GM23338 (cell line): ENCODE results near the gene ADAMTSL2. TPM values are rescaled to one million over a fixed set of nuclear protein-coding genes. Genes with fewer than 3 reads are reported as not detected.

Experiments
- ATAC-seq: fragments of 200-7000 bp; cut with Tn5 transposase; 3 replicates; pipeline ENCODE4 v1.9.1; 2020
- DNase-seq: peaks from one replicate; pipeline ENCODE4 v3.0.0-alpha.2; 2015; ENCODE audit warnings: low spot score
- H2AFZ ChIP-seq: fragments of 200-600 bp; sonication (generic); 2 replicates; pipeline ENCODE4 v1.8.0; 2016; ENCODE audit warnings: antibody characterized with exemption, mild to moderate bottlenecking, moderate library complexity
- H3F3A ChIP-seq: fragments of 200-600 bp; sonication (generic); replicated peaks from 2 replicates; pipeline ENCODE4 v1.8.0; 2017; ENCODE audit warnings: antibody characterized with exemption, mixed run types, low read depth
- H3K27ac ChIP-seq: fragments of 200-600 bp; sonication (generic); 2 replicates; pipeline ENCODE4 v1.6.1; 2016; ENCODE audit warnings: low read depth
- H3K27me3 ChIP-seq: fragments of 200-600 bp; sonication (generic); 2 replicates; pipeline ENCODE4 v1.8.0; 2016; ENCODE audit warnings: mild to moderate bottlenecking, mixed run types, moderate library complexity; ENCODE audit not compliant: insufficient read depth
- H3K36me3 ChIP-seq: fragments of 200-600 bp; sonication (generic); 2 replicates; pipeline ENCODE4 v1.8.0; 2016; ENCODE audit warnings: mild to moderate bottlenecking; ENCODE audit not compliant: insufficient read depth
- H3K4me1 ChIP-seq: fragments of 200-600 bp; sonication (generic); 2 replicates; pipeline ENCODE4 v1.8.0; 2016; ENCODE audit warnings: mild to moderate bottlenecking, moderate library complexity; ENCODE audit not compliant: insufficient read depth
- H3K4me2 ChIP-seq: fragments of 200-600 bp; sonication (generic); 2 replicates; pipeline ENCODE4 v1.7.1; 2017; ENCODE audit warnings: mixed run types
- H3K4me3 ChIP-seq: fragments of 200-600 bp; sonication (generic); 2 replicates; pipeline ENCODE4 v1.6.1; 2016; ENCODE audit warnings: mixed run types
- H3K79me2 ChIP-seq: fragments of 200-600 bp; sonication (generic); replicated peaks from 2 replicates; pipeline ENCODE4 v1.8.0; 2017; ENCODE audit warnings: mild to moderate bottlenecking; ENCODE audit not compliant: insufficient read depth
- H3K9me2 ChIP-seq: fragments of 200-600 bp; sonication (generic); 2 replicates; pipeline ENCODE4 v1.8.0; 2017; ENCODE audit not compliant: insufficient read depth
- H4K20me1 ChIP-seq: fragments of 200-600 bp; sonication (generic); replicated peaks from 2 replicates; pipeline ENCODE4 v1.8.0; 2017; ENCODE audit warnings: mild to moderate bottlenecking; ENCODE audit not compliant: insufficient read depth
- H3K27ac Mint-ChIP-seq: 2 replicates; pipeline ENCODE4 v1.8.0; 2020; ENCODE audit warnings: inconsistent platforms, mild to moderate bottlenecking, moderate library complexity, mixed read lengths
- H3K27me3 Mint-ChIP-seq: 3 replicates; pipeline ENCODE4 v1.8.0; 2022; ENCODE audit warnings: low read depth, mild to moderate bottlenecking, moderate library complexity, mixed read lengths, inconsistent platforms; ENCODE audit not compliant: insufficient read depth, poor library complexity
- H3K36me3 Mint-ChIP-seq: 3 replicates; pipeline ENCODE4 v1.8.0; 2021; ENCODE audit warnings: low read depth, mild to moderate bottlenecking, inconsistent platforms, moderate library complexity, mixed read lengths
- H3K4me1 Mint-ChIP-seq: 3 replicates; pipeline ENCODE4 v1.8.0; 2020; ENCODE audit warnings: mild to moderate bottlenecking, inconsistent platforms, mixed read lengths
- H3K4me3 Mint-ChIP-seq: 3 replicates; pipeline ENCODE4 v1.8.0; 2021; ENCODE audit warnings: moderate library complexity, mild to moderate bottlenecking, inconsistent platforms, mixed read lengths
- H3K9me3 Mint-ChIP-seq: 3 replicates; pipeline ENCODE4 v1.8.0; 2020; ENCODE audit warnings: moderate library complexity, mild to moderate bottlenecking, inconsistent platforms, mixed read lengths
- CREB1 ChIP-seq: fragments of 250-450 bp; sonication (Bioruptor Pico); IDR thresholded peaks from 2 replicates; pipeline ENCODE4 v1.5.0; 2020; ENCODE audit warnings: low read depth, mild to moderate bottlenecking, moderate library complexity
- CTCF ChIP-seq, 2 experiments: fragments of 200-600 bp in 1 of 2; sonication (generic) in 1 of 2; conservative IDR thresholded peaks; 2 replicates each; pipeline versions ENCODE4 v1.5.1 to v1.6.1; 2016 to 2017; ENCODE audit warnings: antibody characterized with exemption in 2 of 2, low read depth in 2 of 2, mild to moderate bottlenecking in 2 of 2, moderate library complexity in 1 of 2
- ETS1 ChIP-seq: IDR thresholded peaks from 2 replicates; pipeline ENCODE4 v1.6.1; 2016; ENCODE audit warnings: antibody characterized with exemption
- EZH2 ChIP-seq: fragments of 200-600 bp; sonication (generic); IDR thresholded peaks from one replicate; pipeline ENCODE4 v1.8.0; 2017; ENCODE audit warnings: antibody characterized with exemption, mild to moderate bottlenecking, low read depth; ENCODE audit not compliant: unreplicated experiment
- EZH2phosphoT487 ChIP-seq: fragments of 200-600 bp; sonication (generic); IDR thresholded peaks from one replicate; pipeline ENCODE4 v1.8.1; 2018; ENCODE audit warnings: antibody characterized with exemption; ENCODE audit not compliant: unreplicated experiment
- JUNB ChIP-seq: IDR thresholded peaks from one replicate; pipeline ENCODE4 v1.6.1; 2016; ENCODE audit warnings: antibody characterized with exemption; ENCODE audit not compliant: unreplicated experiment
- NANOG ChIP-seq: IDR thresholded peaks from 2 replicates; pipeline ENCODE4 v1.6.1; 2016; ENCODE audit warnings: antibody characterized with exemption, borderline replicate concordance
- POLR2AphosphoS5 ChIP-seq: IDR thresholded peaks from 2 replicates; pipeline ENCODE4 v1.6.1; 2016; ENCODE audit warnings: antibody characterized with exemption, low read depth
- REST ChIP-seq: IDR thresholded peaks from one replicate; pipeline ENCODE4 v1.6.1; 2018; ENCODE audit warnings: antibody characterized with exemption; ENCODE audit not compliant: unreplicated experiment
- STAT1 ChIP-seq: IDR thresholded peaks from one replicate; pipeline ENCODE4 v1.6.1; 2016; ENCODE audit warnings: antibody characterized with exemption; ENCODE audit not compliant: unreplicated experiment
- ZNF114 ChIP-seq: fragments of 250-450 bp; sonication (Bioruptor Pico); IDR thresholded peaks from 2 replicates; pipeline ENCODE4 v1.5.0; 2020; ENCODE audit warnings: mild to moderate bottlenecking, moderate library complexity
- ZNF331 ChIP-seq: fragments of 250-450 bp; sonication (Bioruptor Pico); IDR thresholded peaks from 2 replicates; pipeline ENCODE4 v1.5.0; 2020; ENCODE audit warnings: low read depth, mild to moderate bottlenecking, moderate library complexity
- ZNF462 ChIP-seq: fragments of 250-450 bp; sonication (Bioruptor Pico); IDR thresholded peaks from 2 replicates; pipeline ENCODE4 v1.5.0; 2020; ENCODE audit warnings: mild to moderate bottlenecking, moderate library complexity
- polyA plus RNA-seq: library from polyadenylated mRNA; unstranded; fragments of >200 nt; fragmentation: Nextera tagmentation; extraction: Ambion mirVana; gene quantifications from 2 replicates; pipeline ENCODE4 v1.2.1, GENCODE V29; 2016
- total RNA-seq: library from RNA; depleted of rRNA; stranded (reverse); fragments of >200 nt; shearing (Covaris generic); gene quantifications from 2 replicates; pipeline ENCODE4 v1.2.3, GENCODE V29; 2014

The ADAMTSL2 gene
- total and polyA plus RNA-seq, 2 experiments from 2014 or later = 0.15 to 0.66 TPM

- H3K79me2 ChIP-seq = no peaks in the 10 kb centered on the region
- no peak overlapping the region for H2AFZ ChIP-seq
- peaks cover 15% of the 10 kb centered on the region for H3K27me3 Mint-ChIP-seq
- no peaks in the 10 kb centered on the region for H3K9me3 Mint-ChIP-seq
- H3K27ac Mint-ChIP-seq = no peak overlapping the region
- no peaks in the 10 kb centered on the region for H4K20me1 ChIP-seq
- no peak overlapping the region for H3K4me3 ChIP-seq
- H3K4me1 Mint-ChIP-seq = peaks cover 28% of the 10 kb centered on the region
- H3F3A ChIP-seq = no peaks in the 10 kb centered on the region
- no peaks in the 10 kb centered on the region; the same call in 1 of the 2 replicates for H3K4me1 ChIP-seq
- no peaks in the 10 kb centered on the region for H3K36me3 Mint-ChIP-seq
- no peak overlapping the region for H3K27ac ChIP-seq
- DNase-seq = no peak
- H3K4me2 ChIP-seq = no peak overlapping the region
- H3K27me3 ChIP-seq = peaks cover 15% of the 10 kb centered on the region
- ATAC-seq = no peak
- H3K4me3 Mint-ChIP-seq = no peak overlapping the region
- TF ChIP-seq STAT1 = no peak
- no peak for TF ChIP-seq REST
- no peak for TF ChIP-seq ZNF114
- no peak for TF ChIP-seq EZH2phosphoT487
- no peak for TF ChIP-seq ZNF331 (CRISPR knock-in tag)
- no peak for TF ChIP-seq EZH2
- no peak for TF ChIP-seq ETS1
- TF ChIP-seq JUNB = no peak
- TF ChIP-seq CTCF (conservative IDR thresholded peaks at IDR 0.05; ENCODE audit: low read depth in 2 of 2) = no peak
- TF ChIP-seq ZNF462 = no peak
- no peak for TF ChIP-seq CREB1 (CRISPR knock-in tag)
- no peak for TF ChIP-seq NANOG
- TF ChIP-seq POLR2AphosphoS5 = no peak
- no peaks in the 10 kb centered on the region for H3K9me2 ChIP-seq
- no peaks in the 10 kb centered on the region for H3K36me3 ChIP-seq
Observed at GRCh38 chr9:133605856-133606707, 71.6 kb downstream of the ADAMTSL2 start.
